Type B pancreatic cell (in vitro differentiated cells): ENCODE data around the gene NEK4. TPM values are rescaled to one million over a fixed set of nuclear protein-coding genes. Genes with fewer than 3 reads are reported as not detected.

Experiments
- DNase-seq: peaks from one replicate; pipeline ENCODE4 v3.0.0; 2021; ENCODE audit warnings: mixed read lengths; ENCODE audit not compliant: unreplicated experiment; ENCODE audit errors: extremely low spot score
- H3K27ac Mint-ChIP-seq: 2 replicates; pipeline ENCODE4 v1.8.0; 2021; ENCODE audit warnings: mild to moderate bottlenecking, mixed read lengths
- H3K27me3 Mint-ChIP-seq: 2 replicates; pipeline ENCODE4 v1.8.0; 2021; ENCODE audit warnings: mixed read lengths
- H3K36me3 Mint-ChIP-seq: 2 replicates; pipeline ENCODE4 v1.8.0; 2021; ENCODE audit warnings: mixed read lengths
- H3K4me1 Mint-ChIP-seq: one replicate; pipeline ENCODE4 v1.8.0; 2021; ENCODE audit warnings: mixed read lengths; ENCODE audit not compliant: unreplicated experiment
- H3K4me3 Mint-ChIP-seq: 2 replicates; pipeline ENCODE4 v1.8.0; 2021; ENCODE audit warnings: mild to moderate bottlenecking, mixed read lengths
- H3K9me3 Mint-ChIP-seq: 2 replicates; pipeline ENCODE4 v1.8.0; 2021; ENCODE audit warnings: mixed read lengths
- CTCF ChIP-seq: fragments of 200-600 bp; sonication (generic); conservative IDR thresholded peaks from 2 replicates; pipeline ENCODE4 v1.5.0; 2021; ENCODE audit warnings: antibody characterized with exemption, mild to moderate bottlenecking
- total RNA-seq: library from RNA; stranded (reverse); gene quantifications from 2 replicates; pipeline ENCODE4 v1.2.1, GENCODE V29; 2021; ENCODE audit warnings: low replicate concordance

NEK4 gene
- total RNA-seq, 1 donor from 2014 or later: 47.2 TPM

- H3K4me1 Mint-ChIP-seq: peaks cover 5% of the 10 kb centered on the region
- no peak for DNase-seq
Observed at GRCh38 chr3:52816199-52816598, 45.5 kb upstream of the NEK4 start.

GRCh38 chr3:52813810-52814209, 43.1 kb upstream of the NEK4 start:
- H3K4me3 Mint-ChIP-seq: no peak overlapping the region
- DNase-seq: no peak
- H3K27ac Mint-ChIP-seq: no peak overlapping the region
- H3K4me1 Mint-ChIP-seq: no peaks in the 10 kb centered on the region
- no peaks in the 10 kb centered on the region for H3K9me3 Mint-ChIP-seq
- no peaks in the 10 kb centered on the region for H3K27me3 Mint-ChIP-seq
- TF ChIP-seq CTCF: no peak
- H3K36me3 Mint-ChIP-seq: no peaks in the 10 kb centered on the region

More at GRCh38 chr3:52816199-52816598, 45.5 kb upstream of the NEK4 start:
- H3K36me3 Mint-ChIP-seq: no peaks in the 10 kb centered on the region
- no peaks in the 10 kb centered on the region for H3K9me3 Mint-ChIP-seq
- no peaks in the 10 kb centered on the region for H3K27me3 Mint-ChIP-seq
- H3K4me3 Mint-ChIP-seq: no peak overlapping the region
- H3K27ac Mint-ChIP-seq: no peak overlapping the region
- TF ChIP-seq CTCF: no peak

GRCh38 chr3:52811452-52812011, 40.8 kb upstream of the NEK4 start:
- H3K4me3 Mint-ChIP-seq: no peak overlapping the region
- H3K27me3 Mint-ChIP-seq: no peaks in the 10 kb centered on the region
- TF ChIP-seq CTCF: no peak
- DNase-seq: no peak
- no peak overlapping the region for H3K27ac Mint-ChIP-seq
- no peaks in the 10 kb centered on the region for H3K36me3 Mint-ChIP-seq
- H3K4me1 Mint-ChIP-seq: no peaks in the 10 kb centered on the region
- no peaks in the 10 kb centered on the region for H3K9me3 Mint-ChIP-seq

GRCh38 chr3:52810923-52811322, 40.2 kb upstream of the NEK4 start:
- Mint-ChIP-seq H3K27ac (no peak overlapping the region), H3K4me3 (no peak overlapping the region), H3K27me3 (no peaks in the 10 kb centered on the region), H3K36me3 (no peaks in the 10 kb centered on the region), H3K9me3 (no peaks in the 10 kb centered on the region), H3K4me1 (no peaks in the 10 kb centered on the region)
- TF ChIP-seq CTCF: no peak
- no peak for DNase-seq

- no peaks in the 10 kb centered on the region for H3K9me3 Mint-ChIP-seq
- no peak for TF ChIP-seq CTCF
- DNase-seq: no peak
Observed at GRCh38 chr3:52809662-52810377, 39.1 kb upstream of the NEK4 start.

More at GRCh38 chr3:52809662-52810377, 39.1 kb upstream of the NEK4 start:
- no peak overlapping the region for H3K27ac Mint-ChIP-seq
- no peaks in the 10 kb centered on the region for H3K27me3 Mint-ChIP-seq
- H3K36me3 Mint-ChIP-seq: no peaks in the 10 kb centered on the region
- H3K4me3 Mint-ChIP-seq: no peak overlapping the region
- H3K4me1 Mint-ChIP-seq: no peaks in the 10 kb centered on the region
